Activated B cell treated with CpG ODN at 0.5 μM for 24 hours (primary cell): Measurements from ENCODE around the gene PSD4. TPM values are rescaled to one million over a fixed set of nuclear protein-coding genes. Genes with fewer than 3 reads are reported as not detected.

Source experiments
- ATAC-seq: fragments of 200-7000 bp; cut with Tn5 transposase; one replicate; pipeline ENCODE4 v1.10.0; 2021; ENCODE audit warnings: low read depth, mild to moderate bottlenecking, moderate library complexity
- CTCF ChIA-PET: fragments of 350-600 bp; sonication (Branson Sonifier 250); formaldehyde crosslinking; loops from one replicate; lab custom pipeline; 2021; ENCODE audit warnings: antibody characterized with exemption; lab: Charles Lee
- POLR2A ChIA-PET: fragments of 350-600 bp; sonication (Branson Sonifier 250); formaldehyde crosslinking; loops from one replicate; lab custom pipeline; 2021; ENCODE audit warnings: antibody characterized with exemption; lab: Charles Lee
- DNase-seq: peaks from one replicate; pipeline ENCODE4 v3.0.0; 2022
- H3K27ac Mint-ChIP-seq: one replicate; pipeline ENCODE4 v1.8.0; 2020; ENCODE audit warnings: mixed read lengths
- H3K27me3 Mint-ChIP-seq: one replicate; pipeline ENCODE4 v1.8.0; 2021; ENCODE audit warnings: mixed read lengths
- H3K36me3 Mint-ChIP-seq: one replicate; pipeline ENCODE4 v1.8.0; 2021; ENCODE audit warnings: low read depth, mixed read lengths
- H3K4me1 Mint-ChIP-seq: one replicate; pipeline ENCODE4 v1.8.0; 2021; ENCODE audit warnings: mixed read lengths
- H3K4me3 Mint-ChIP-seq: one replicate; pipeline ENCODE4 v1.8.0; 2020; ENCODE audit warnings: mild to moderate bottlenecking, mixed read lengths
- H3K9me3 Mint-ChIP-seq: one replicate; pipeline ENCODE4 v1.8.0; 2020; ENCODE audit warnings: mixed read lengths
- intact Hi-C: fragments of 100-400 bp; cut with micrococcal nuclease; formaldehyde crosslinking; loops from one replicate; pipeline ENCODE4 v1.15.1; 2024
- total RNA-seq: library from RNA; stranded (reverse); gene quantifications from 2 replicates; pipeline ENCODE4 v1.2.3, GENCODE V29; 2022
- TF ChIP-seq, protein P1 (sequence below): fragments of 200-600 bp; IDR thresholded peaks from one replicate; pipeline ENCODE4 v1.8.0; 2022; ENCODE audit warnings: antibody characterized with exemption, mild to moderate bottlenecking

PSD4 gene
- total RNA-seq, 1 donor from 2014 or later: 182 TPM

DNA sequence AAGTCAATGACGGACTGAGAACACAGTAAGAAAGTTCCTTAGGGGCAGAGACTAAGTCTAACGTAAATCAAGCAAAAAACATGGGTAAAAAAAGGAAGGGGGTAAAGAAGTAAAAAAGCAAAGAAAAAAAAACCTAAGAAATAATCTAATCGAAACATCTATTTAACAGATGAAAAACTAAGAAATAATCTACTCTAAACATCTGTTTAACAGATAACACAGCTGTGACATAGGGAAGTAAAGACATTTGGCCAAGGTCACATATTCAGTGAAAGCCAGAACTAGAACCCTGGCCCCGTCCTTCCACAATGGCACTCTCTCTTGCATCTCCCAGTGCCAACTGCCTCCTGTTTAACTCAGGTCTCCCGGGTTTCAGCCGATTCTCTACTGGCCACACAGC, 48.1 kb downstream of the PSD4 start:
- no peak for DNase-seq
- H3K9me3 Mint-ChIP-seq: no peaks in the 10 kb centered on the region
- no peak overlapping the region for H3K4me3 Mint-ChIP-seq
- ChIA-PET CTCF (interaction anchor here (1.0 to 1.3 kb wide), 3 partner anchors 18 to 41 kb away, joined by 3 to 4 read pairs (median 3); no protein-coding TSS in a partner anchor), POLR2A (no interaction called here)
- ATAC-seq: no peak
- H3K27me3 Mint-ChIP-seq: peaks cover 10% of the 10 kb centered on the region
- intact Hi-C loops: no loop called here
- peaks cover 12% of the 10 kb centered on the region for H3K4me1 Mint-ChIP-seq
- TF ChIP-seq, protein P1, sequence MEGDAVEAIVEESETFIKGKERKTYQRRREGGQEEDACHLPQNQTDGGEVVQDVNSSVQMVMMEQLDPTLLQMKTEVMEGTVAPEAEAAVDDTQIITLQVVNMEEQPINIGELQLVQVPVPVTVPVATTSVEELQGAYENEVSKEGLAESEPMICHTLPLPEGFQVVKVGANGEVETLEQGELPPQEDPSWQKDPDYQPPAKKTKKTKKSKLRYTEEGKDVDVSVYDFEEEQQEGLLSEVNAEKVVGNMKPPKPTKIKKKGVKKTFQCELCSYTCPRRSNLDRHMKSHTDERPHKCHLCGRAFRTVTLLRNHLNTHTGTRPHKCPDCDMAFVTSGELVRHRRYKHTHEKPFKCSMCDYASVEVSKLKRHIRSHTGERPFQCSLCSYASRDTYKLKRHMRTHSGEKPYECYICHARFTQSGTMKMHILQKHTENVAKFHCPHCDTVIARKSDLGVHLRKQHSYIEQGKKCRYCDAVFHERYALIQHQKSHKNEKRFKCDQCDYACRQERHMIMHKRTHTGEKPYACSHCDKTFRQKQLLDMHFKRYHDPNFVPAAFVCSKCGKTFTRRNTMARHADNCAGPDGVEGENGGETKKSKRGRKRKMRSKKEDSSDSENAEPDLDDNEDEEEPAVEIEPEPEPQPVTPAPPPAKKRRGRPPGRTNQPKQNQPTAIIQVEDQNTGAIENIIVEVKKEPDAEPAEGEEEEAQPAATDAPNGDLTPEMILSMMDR: no peak
- no peak overlapping the region for H3K27ac Mint-ChIP-seq
- H3K36me3 Mint-ChIP-seq: no peaks in the 10 kb centered on the region

- DNase-seq (no peak), ATAC-seq (no peak)
- Mint-ChIP-seq H3K36me3 (no peaks in the 10 kb centered on the region), H3K27ac (no peak overlapping the region), H3K4me3 (no peak overlapping the region), H3K27me3 (peaks cover 6% of the 10 kb centered on the region), H3K4me1 (no peaks in the 10 kb centered on the region), H3K9me3 (no peaks in the 10 kb centered on the region)
- CTCF ChIA-PET: no interaction called here
- TF ChIP-seq, protein P1: no peak
- intact Hi-C loops: no loop called here
- POLR2A ChIA-PET: no interaction called here
These were observed 50.0 kb downstream of the PSD4 start for GRCh38 chr2:113223813-113224212.

DNA sequence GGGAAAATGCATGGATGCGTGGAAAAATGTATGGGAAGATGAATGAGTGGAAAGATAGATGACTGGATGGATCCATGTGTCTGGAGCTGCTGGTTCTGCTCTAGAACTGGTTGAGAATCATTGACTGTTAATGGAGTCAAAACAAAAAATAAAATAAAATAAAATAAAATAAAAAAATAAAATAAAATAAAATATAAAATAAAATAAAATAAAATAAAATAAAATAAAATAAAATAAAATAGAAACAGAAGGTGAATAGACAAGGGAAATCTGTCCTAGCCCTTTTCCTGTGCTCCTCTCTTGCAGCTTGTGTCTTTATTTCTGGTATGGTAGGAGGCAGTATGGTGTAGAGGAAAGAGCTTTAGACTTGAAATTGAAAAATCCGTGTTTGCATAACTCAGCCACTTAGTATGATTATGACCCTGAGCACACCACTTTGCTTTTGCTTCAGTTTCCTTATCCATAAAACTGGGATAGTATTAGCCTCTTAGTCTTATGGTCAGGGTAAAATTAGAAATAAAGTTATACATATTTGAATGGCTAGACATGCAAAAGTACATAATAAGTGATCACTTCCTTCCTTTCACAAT, 51.0 kb downstream of the PSD4 start:
- Mint-ChIP-seq H3K9me3 (no peaks in the 10 kb centered on the region), H3K4me1 (no peaks in the 10 kb centered on the region), H3K27ac (no peak overlapping the region), H3K27me3 (peaks cover 6% of the 10 kb centered on the region), H3K36me3 (no peaks in the 10 kb centered on the region), H3K4me3 (no peak overlapping the region)
- ChIA-PET POLR2A (no interaction called here), CTCF (no interaction called here)
- TF ChIP-seq, protein P1: no peak
- ATAC-seq (no peak), DNase-seq (no peak)
- intact Hi-C loops: no loop called here

DNA sequence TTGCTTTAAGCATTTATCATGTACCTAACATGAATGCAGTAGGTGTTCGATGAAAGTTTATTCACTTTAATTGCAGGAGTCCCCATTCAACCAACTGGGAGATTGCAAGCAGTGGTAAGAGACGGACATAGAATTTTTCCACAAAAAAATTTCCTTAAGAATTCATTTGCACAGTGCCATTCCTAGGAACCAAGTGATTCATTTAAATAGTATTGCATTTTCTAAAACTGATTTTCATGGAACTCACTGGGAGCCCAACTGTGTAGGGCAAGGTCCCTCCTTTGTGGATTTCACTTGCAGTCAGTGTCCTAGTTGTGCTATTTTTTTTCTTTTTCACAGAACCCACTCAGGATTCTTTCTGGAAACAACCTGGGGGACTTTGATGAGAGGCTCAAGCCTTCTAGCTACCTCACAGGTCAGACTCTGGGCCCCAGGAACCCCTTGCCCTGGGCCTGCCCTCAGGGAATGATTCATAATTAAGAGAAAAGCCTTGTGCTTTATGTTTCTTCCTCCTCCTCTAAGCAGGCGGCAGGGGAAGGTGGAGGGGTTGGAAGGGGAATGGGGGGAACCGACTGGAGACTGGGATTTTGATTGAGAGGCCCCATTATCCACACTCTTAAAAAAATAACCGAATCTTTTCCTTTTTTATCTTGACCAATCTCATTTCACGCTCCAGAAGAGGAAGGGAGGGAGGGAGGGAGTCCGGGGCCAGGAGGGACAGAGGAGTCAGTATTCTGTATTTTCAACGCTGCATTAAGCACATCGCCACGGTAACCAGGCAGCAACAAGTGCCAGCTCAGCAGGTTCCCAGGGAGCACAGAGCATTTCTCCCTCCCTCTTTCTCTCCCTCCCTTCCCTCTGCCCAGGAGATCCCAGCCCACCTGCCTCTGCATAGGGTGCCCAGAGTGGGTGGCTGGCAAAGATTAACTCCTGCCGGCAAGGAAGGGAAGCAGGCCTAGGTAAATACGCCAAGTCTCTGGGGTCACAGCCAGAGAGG, 51.8 kb downstream of the PSD4 start:
- ChIA-PET CTCF (no interaction called here), POLR2A (no interaction called here)
- no peaks in the 10 kb centered on the region for H3K36me3 Mint-ChIP-seq
- intact Hi-C loops: no loop called here
- H3K9me3 Mint-ChIP-seq: no peaks in the 10 kb centered on the region
- no peaks in the 10 kb centered on the region for H3K4me1 Mint-ChIP-seq
- H3K27ac Mint-ChIP-seq: no peak overlapping the region
- peaks cover 2% of the 10 kb centered on the region for H3K27me3 Mint-ChIP-seq
- ATAC-seq (no peak), DNase-seq (no peak)
- no peak overlapping the region for H3K4me3 Mint-ChIP-seq
- TF ChIP-seq, protein P1: no peak

DNA sequence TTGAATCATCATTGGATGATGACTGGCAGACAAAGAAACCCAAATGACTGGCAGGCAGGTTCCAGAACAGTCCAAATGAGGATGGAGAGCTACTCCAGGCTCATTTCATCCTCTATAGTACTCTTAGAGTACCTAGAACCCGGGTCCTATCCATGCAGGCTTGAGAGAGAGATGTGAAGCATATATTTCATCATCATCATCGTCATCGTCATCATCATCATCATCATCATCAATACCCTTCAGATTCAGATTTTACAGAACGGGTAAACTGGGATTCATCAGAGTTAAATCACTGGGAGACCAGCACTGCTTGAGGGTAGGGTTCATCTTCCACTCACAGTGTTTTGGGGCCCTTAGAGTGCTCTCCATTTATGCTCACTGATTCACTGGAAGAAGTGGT, 52.7 kb downstream of the PSD4 start:
- Mint-ChIP-seq H3K36me3 (no peaks in the 10 kb centered on the region), H3K9me3 (no peaks in the 10 kb centered on the region), H3K27ac (no peak overlapping the region), H3K4me3 (no peak overlapping the region), H3K4me1 (no peaks in the 10 kb centered on the region), H3K27me3 (peaks cover 2% of the 10 kb centered on the region)
- ATAC-seq (no peak), DNase-seq (no peak)
- TF ChIP-seq, protein P1: no peak
- POLR2A ChIA-PET: no interaction called here
- intact Hi-C loops: no loop called here
- CTCF ChIA-PET: no interaction called here
